Calu3 (cell line): ENCODE data around the gene SLC22A23. TPM values are rescaled to one million over a fixed set of nuclear protein-coding genes. Genes with fewer than 3 reads are reported as not detected.

Experiments
- BruUV-seq: library from RNA; stranded (reverse); fragments of 400-500 nt; replicated peaks from 2 replicates; lab custom pipeline; 2021; lab: Mats Ljungman, UMichigan
- CTCF ChIA-PET: fragments of 300-600 bp; sonication (Branson Sonifier 250); formaldehyde crosslinking; loops from one replicate; lab custom pipeline; 2022; ENCODE audit warnings: antibody characterized with exemption; lab: Charles Lee
- DNase-seq: peaks from one replicate; pipeline ENCODE4 v3.0.0; 2022
- H3K27ac Mint-ChIP-seq: one replicate; pipeline ENCODE4 v1.8.0; 2022; ENCODE audit warnings: mixed read lengths; ENCODE audit not compliant: unreplicated experiment
- H3K27me3 Mint-ChIP-seq: one replicate; pipeline ENCODE4 v1.8.0; 2022; ENCODE audit warnings: mixed read lengths; ENCODE audit not compliant: unreplicated experiment
- H3K36me3 Mint-ChIP-seq: one replicate; pipeline ENCODE4 v1.8.0; 2022; ENCODE audit warnings: mild to moderate bottlenecking, moderate library complexity, mixed read lengths; ENCODE audit not compliant: insufficient read depth, unreplicated experiment
- H3K4me1 Mint-ChIP-seq: one replicate; pipeline ENCODE4 v1.8.0; 2022; ENCODE audit warnings: mild to moderate bottlenecking, low read depth, mixed read lengths; ENCODE audit not compliant: unreplicated experiment
- H3K4me3 Mint-ChIP-seq: one replicate; pipeline ENCODE4 v1.8.0; 2022; ENCODE audit warnings: mild to moderate bottlenecking, low read depth, moderate library complexity, mixed read lengths; ENCODE audit not compliant: unreplicated experiment
- H3K9me3 Mint-ChIP-seq: one replicate; pipeline ENCODE4 v1.8.0; 2022; ENCODE audit warnings: low read depth, mixed read lengths; ENCODE audit not compliant: unreplicated experiment
- CTCF ChIP-seq: fragments of 200-600 bp; IDR thresholded peaks from one replicate; pipeline ENCODE4 v1.8.0; 2022; ENCODE audit warnings: antibody characterized with exemption; ENCODE audit not compliant: unreplicated experiment
- intact Hi-C: fragments of 100-400 bp; cut with micrococcal nuclease; formaldehyde crosslinking; loops from one replicate; pipeline ENCODE4 v1.10.0; 2022; ENCODE audit not compliant: unreplicated experiment
- total RNA-seq: library from RNA; stranded (reverse); gene quantifications from 2 replicates; pipeline ENCODE4 v1.2.3, GENCODE V29; 2022

Gene SLC22A23
- total RNA-seq, 1 experiment from 2014 or later, result 3.9 TPM

GRCh38 chr6:3415082-3415453, 41.8 kb downstream of the SLC22A23 start:
- H3K9me3 Mint-ChIP-seq, result no peaks in the 10 kb centered on the region
- peaks cover 25% of the 10 kb centered on the region for H3K4me1 Mint-ChIP-seq
- intact Hi-C loops, result loop anchor here (10.0 kb wide), 1 partner anchor 140 kb away; no protein-coding TSS in a partner anchor
- TF ChIP-seq CTCF, result no peak
- H3K36me3 Mint-ChIP-seq, result peaks cover 10% of the 10 kb centered on the region
- no TSS peak for BruUV-seq
- no peak overlapping the region for H3K4me3 Mint-ChIP-seq
- CTCF ChIA-PET, result no interaction called here
- H3K27me3 Mint-ChIP-seq, result no peaks in the 10 kb centered on the region
- H3K27ac Mint-ChIP-seq, result no peak overlapping the region
- DNase-seq, result no peak

GRCh38 chr6:3414327-3415081, 42.3 kb downstream of the SLC22A23 start:
- Mint-ChIP-seq H3K27me3 (no peaks in the 10 kb centered on the region), H3K27ac (no peak overlapping the region), H3K4me3 (no peak overlapping the region), H3K4me1 (peaks cover 25% of the 10 kb centered on the region), H3K36me3 (peaks cover 10% of the 10 kb centered on the region), H3K9me3 (no peaks in the 10 kb centered on the region)
- BruUV-seq, result no TSS peak
- no peak for TF ChIP-seq CTCF
- intact Hi-C loops, result loop anchor here (5.0 to 10.0 kb wide), 2 partner anchors 43 to 140 kb away; partner anchors contain the start of gene SLC22A23
- no peak for DNase-seq
- CTCF ChIA-PET, result interaction anchor here (0.7 kb wide), 1 partner anchor 241 kb away, joined by 11 read pairs; no protein-coding TSS in a partner anchor

GRCh38 chr6:3413592-3413991, 43.3 kb downstream of the SLC22A23 start:
- CTCF ChIA-PET, result no interaction called here
- Mint-ChIP-seq H3K4me3 (no peak overlapping the region), H3K27me3 (no peaks in the 10 kb centered on the region), H3K9me3 (no peaks in the 10 kb centered on the region), H3K36me3 (peaks cover 10% of the 10 kb centered on the region), H3K4me1 (peaks cover 20% of the 10 kb centered on the region), H3K27ac (no peak overlapping the region)
- BruUV-seq, result no TSS peak
- DNase-seq, result no peak
- intact Hi-C loops, result loop anchor here (5.0 to 10.0 kb wide), 2 partner anchors 44 to 139 kb away; partner anchors contain the start of gene SLC22A23
- TF ChIP-seq CTCF, result no peak

- Mint-ChIP-seq H3K27ac (no peak overlapping the region), H3K4me3 (no peak overlapping the region), H3K4me1 (peaks cover 20% of the 10 kb centered on the region), H3K9me3 (no peaks in the 10 kb centered on the region), H3K27me3 (no peaks in the 10 kb centered on the region), H3K36me3 (peaks cover 10% of the 10 kb centered on the region)
- no TSS peak for BruUV-seq
- DNase-seq, result no peak
- TF ChIP-seq CTCF, result no peak
- CTCF ChIA-PET, result no interaction called here
- intact Hi-C loops, result loop anchor here (5.0 to 10.0 kb wide), 2 partner anchors 44 to 138 kb away; partner anchors contain the start of gene SLC22A23
These were observed 43.9 kb downstream of the SLC22A23 start for GRCh38 chr6:3412779-3413500.
